Hepatocyte (in vitro differentiated cells): ENCODE data around the gene CCDC152. TPM values are rescaled to one million over a fixed set of nuclear protein-coding genes. Genes with fewer than 3 reads are reported as not detected.
A peak's percentile ranks its signal among the peaks of the same experiment; 100 is the strongest.
"Not testable (repeated sequence)": the region's sequence is repeated elsewhere in the genome, so short reads cannot be mapped to it uniquely, and the experiment has no call there.

Experiments used
- DNase-seq: peaks from one replicate; pipeline ENCODE4 v3.0.0-alpha.2; 2016; ENCODE audit warnings: low spot score
- H2AFZ ChIP-seq: fragments of 200-600 bp; sonication (generic); 2 replicates; pipeline ENCODE4 v1.6.0; 2016; ENCODE audit warnings: antibody characterized with exemption, mild to moderate bottlenecking
- H3K27ac ChIP-seq: fragments of 200-600 bp; sonication (generic); 2 replicates; pipeline ENCODE4 v1.5.1; 2016; ENCODE audit warnings: mild to moderate bottlenecking
- H3K27me3 ChIP-seq: fragments of 200-600 bp; sonication (generic); 2 replicates; pipeline ENCODE4 v1.6.1; 2016
- H3K36me3 ChIP-seq: fragments of 200-600 bp; sonication (generic); replicated peaks from 2 replicates; pipeline ENCODE4 v1.5.1; 2016; ENCODE audit warnings: low read depth; ENCODE audit not compliant: insufficient read depth
- H3K4me1 ChIP-seq: fragments of 200-600 bp; sonication (generic); 2 replicates; pipeline ENCODE4 v1.5.1; 2016; ENCODE audit warnings: mild to moderate bottlenecking, moderate library complexity; ENCODE audit not compliant: insufficient read depth
- H3K4me2 ChIP-seq: fragments of 200-600 bp; sonication (generic); 2 replicates; pipeline ENCODE4 v1.6.0; 2016
- H3K4me3 ChIP-seq: fragments of 200-600 bp; sonication (generic); 2 replicates; pipeline ENCODE4 v1.5.1; 2016; ENCODE audit warnings: mild to moderate bottlenecking
- H3K79me2 ChIP-seq: fragments of 200-600 bp; sonication (generic); 2 replicates; pipeline ENCODE4 v1.6.0; 2017; ENCODE audit warnings: mild to moderate bottlenecking
- H3K9me2 ChIP-seq: fragments of 200-600 bp; sonication (generic); replicated peaks from 2 replicates; pipeline ENCODE4 v1.6.0; 2017; ENCODE audit warnings: mild to moderate bottlenecking; ENCODE audit not compliant: insufficient read depth
- H3K9me3 ChIP-seq: fragments of 200-600 bp; sonication (generic); 2 replicates; pipeline ENCODE4 v1.5.1; 2016; ENCODE audit warnings: low read depth, mild to moderate bottlenecking
- H4K20me1 ChIP-seq: fragments of 200-600 bp; sonication (generic); 2 replicates; pipeline ENCODE4 v1.6.0; 2016; ENCODE audit warnings: mild to moderate bottlenecking; ENCODE audit not compliant: insufficient read depth, poor library complexity, severe bottlenecking
- EZH2 ChIP-seq: fragments of 200-600 bp; sonication (generic); IDR thresholded peaks from 2 replicates; pipeline ENCODE4 v1.6.1; 2016; ENCODE audit warnings: antibody characterized with exemption, mild to moderate bottlenecking, borderline replicate concordance
- EZH2phosphoT487 ChIP-seq: fragments of 200-600 bp; sonication (generic); IDR thresholded peaks from one replicate; pipeline ENCODE4 v1.6.1; 2018; ENCODE audit warnings: antibody characterized with exemption, mild to moderate bottlenecking, low read depth, moderate library complexity; ENCODE audit not compliant: unreplicated experiment, severe bottlenecking
- WGBS: methylation state at CpG from one replicate; pipeline ENCODE4 v1.1.6; 2016; ENCODE audit warnings: low lambda C conversion rate; ENCODE audit errors: missing lambda C conversion rate; 5-methylcytosine and 5-hydroxymethylcytosine counted together
- polyA plus RNA-seq: library from polyadenylated mRNA; unstranded; fragments of >200 nt; fragmentation: Nextera tagmentation; extraction: Ambion mirVana; gene quantifications from 2 replicates; pipeline ENCODE4 v1.2.1, GENCODE V29; 2016
- total RNA-seq: library from RNA; depleted of rRNA; stranded (reverse); fragments of >200 nt; gene quantifications from 2 replicates; pipeline ENCODE4 v1.2.3, GENCODE V29; 2014
- TF ChIP-seq, protein P1 (sequence below): fragments of 200-600 bp; sonication (generic); IDR thresholded peaks from 2 replicates; pipeline ENCODE4 v1.5.1; 2016; ENCODE audit warnings: antibody characterized with exemption, mild to moderate bottlenecking; ENCODE audit not compliant: poor library complexity

CCDC152 gene
- total and polyA plus RNA-seq, 2 experiments from 2014 or later, result 2.0 to 46.1 TPM

DNA sequence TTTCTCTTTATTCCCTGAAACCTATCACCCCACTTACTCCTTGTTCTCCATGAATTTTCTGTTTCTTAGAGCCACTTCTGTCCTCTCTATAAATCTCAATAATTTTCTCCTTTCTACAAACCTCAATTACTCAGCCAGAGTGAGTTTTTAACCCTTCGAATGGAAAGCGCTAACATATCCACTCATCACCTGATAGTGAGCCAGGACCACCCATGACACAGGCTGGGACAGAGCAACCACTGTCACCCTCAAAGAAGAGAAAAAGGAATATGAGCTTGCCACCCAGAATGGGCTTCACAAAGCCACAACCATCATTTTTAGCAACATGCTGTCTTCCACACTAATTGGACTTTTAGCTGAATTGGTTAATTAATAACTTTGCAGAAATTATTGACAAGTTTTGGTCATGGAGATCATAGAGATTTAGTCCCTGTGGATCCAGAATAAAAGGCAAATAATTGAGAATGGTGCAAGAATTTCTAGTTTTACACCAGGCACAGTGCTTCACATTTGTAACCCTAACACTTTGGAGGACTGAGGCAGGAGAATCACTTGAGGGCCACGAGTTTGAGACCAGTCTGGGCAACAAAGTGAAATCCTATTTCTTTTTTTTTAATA is 87.2 kb downstream of the CCDC152 start:
- H3K4me2 ChIP-seq, result peak overlapping the region; percentile 22
- H3K27me3 ChIP-seq, result no peaks in the 10 kb centered on the region
- peaks cover 33% of the 10 kb centered on the region for H3K4me1 ChIP-seq
- no peaks in the 10 kb centered on the region for H3K9me2 ChIP-seq
- peak overlapping the region; percentile 32 for H3K27ac ChIP-seq
- H3K36me3 ChIP-seq, result no peaks in the 10 kb centered on the region
- H2AFZ ChIP-seq, result no peak overlapping the region
- DNase-seq, result no peak
- H4K20me1 ChIP-seq, result no peaks in the 10 kb centered on the region
- TF ChIP-seq EZH2phosphoT487 (no peak), EZH2 (no peak)
- TF ChIP-seq, protein P1, sequence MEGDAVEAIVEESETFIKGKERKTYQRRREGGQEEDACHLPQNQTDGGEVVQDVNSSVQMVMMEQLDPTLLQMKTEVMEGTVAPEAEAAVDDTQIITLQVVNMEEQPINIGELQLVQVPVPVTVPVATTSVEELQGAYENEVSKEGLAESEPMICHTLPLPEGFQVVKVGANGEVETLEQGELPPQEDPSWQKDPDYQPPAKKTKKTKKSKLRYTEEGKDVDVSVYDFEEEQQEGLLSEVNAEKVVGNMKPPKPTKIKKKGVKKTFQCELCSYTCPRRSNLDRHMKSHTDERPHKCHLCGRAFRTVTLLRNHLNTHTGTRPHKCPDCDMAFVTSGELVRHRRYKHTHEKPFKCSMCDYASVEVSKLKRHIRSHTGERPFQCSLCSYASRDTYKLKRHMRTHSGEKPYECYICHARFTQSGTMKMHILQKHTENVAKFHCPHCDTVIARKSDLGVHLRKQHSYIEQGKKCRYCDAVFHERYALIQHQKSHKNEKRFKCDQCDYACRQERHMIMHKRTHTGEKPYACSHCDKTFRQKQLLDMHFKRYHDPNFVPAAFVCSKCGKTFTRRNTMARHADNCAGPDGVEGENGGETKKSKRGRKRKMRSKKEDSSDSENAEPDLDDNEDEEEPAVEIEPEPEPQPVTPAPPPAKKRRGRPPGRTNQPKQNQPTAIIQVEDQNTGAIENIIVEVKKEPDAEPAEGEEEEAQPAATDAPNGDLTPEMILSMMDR, result no peak
- WGBS, result 92% methylated on average over 3 of the region's 3 CpGs
- H3K9me3 ChIP-seq, result no peaks in the 10 kb centered on the region
- H3K79me2 ChIP-seq, result no peaks in the 10 kb centered on the region
- no peak overlapping the region for H3K4me3 ChIP-seq

DNA sequence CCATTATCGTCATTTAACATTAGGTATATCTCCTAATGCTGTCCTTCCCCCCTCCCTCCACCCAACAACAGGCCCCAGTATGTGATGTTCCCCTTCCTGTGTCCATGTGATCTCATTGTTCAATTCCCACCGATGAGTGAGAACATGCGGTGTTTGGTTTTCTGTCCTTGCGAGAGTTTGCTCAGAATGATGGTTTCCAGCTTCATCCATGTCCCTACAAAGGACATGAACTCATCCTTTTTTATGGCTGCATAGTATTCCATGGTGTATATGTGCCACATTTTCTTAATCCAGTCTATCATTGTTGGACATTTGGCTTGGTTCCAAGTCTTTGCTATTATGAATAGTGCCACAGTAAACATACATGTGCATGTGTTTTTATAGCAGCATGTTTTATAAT is 87.8 kb downstream of the CCDC152 start:
- H3K9me3 ChIP-seq, H4K20me1 ChIP-seq, H3K4me2 ChIP-seq, H3K79me2 ChIP-seq, H3K27me3 ChIP-seq, DNase-seq, H3K9me2 ChIP-seq, H3K4me3 ChIP-seq, H3K27ac ChIP-seq, H3K36me3 ChIP-seq, H2AFZ ChIP-seq: not testable (repeated sequence)
- H3K4me1 ChIP-seq, result peaks cover 33% of the 10 kb centered on the region
- 94% methylated on average over 4 of the region's 4 CpGs for WGBS

GRCh38 chr5:42848545-42848944 is 91.9 kb downstream of the CCDC152 start:
- no peaks in the 10 kb centered on the region for H3K9me3 ChIP-seq
- DNase-seq, result no peak
- TF ChIP-seq EZH2, result no peak
- TF ChIP-seq, protein P1, result no peak
- no peak for TF ChIP-seq EZH2phosphoT487
- H3K4me1 ChIP-seq, result peaks cover 14% of the 10 kb centered on the region
- no peaks in the 10 kb centered on the region for H3K36me3 ChIP-seq
- no peak overlapping the region for H3K4me3 ChIP-seq
- H2AFZ ChIP-seq, result no peak overlapping the region
- H3K27me3 ChIP-seq, result no peaks in the 10 kb centered on the region
- no peaks in the 10 kb centered on the region for H4K20me1 ChIP-seq
- no peak overlapping the region for H3K4me2 ChIP-seq
- no peaks in the 10 kb centered on the region for H3K9me2 ChIP-seq
- H3K27ac ChIP-seq, result no peak overlapping the region
- H3K79me2 ChIP-seq, result no peaks in the 10 kb centered on the region
- WGBS, result 98% methylated on average over 2 of the region's 2 CpGs

DNA sequence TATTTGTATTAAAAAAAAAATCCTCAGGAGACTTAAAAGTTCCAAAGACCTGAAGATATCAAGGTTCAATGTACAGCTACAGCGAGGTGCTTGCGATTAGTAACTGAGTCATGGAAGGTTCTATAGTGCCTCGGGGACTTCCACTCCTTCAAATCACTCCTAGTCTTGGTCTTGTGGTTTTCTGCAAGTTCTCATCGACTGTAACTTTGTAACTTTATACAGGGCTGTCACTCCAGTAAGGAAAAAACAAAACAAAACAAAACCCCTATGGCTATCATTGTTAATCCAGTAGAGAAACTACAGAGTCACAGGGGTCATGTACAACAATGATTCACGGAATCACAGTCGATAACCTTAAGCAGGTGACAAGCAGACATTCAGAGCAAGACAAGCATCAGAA is 94.9 kb downstream of the CCDC152 start:
- H3K4me2 ChIP-seq, result peak overlapping the region; percentile 56
- H3K27me3 ChIP-seq, result no peaks in the 10 kb centered on the region
- TF ChIP-seq EZH2, result no peak
- TF ChIP-seq, protein P1, result no peak
- no peak for TF ChIP-seq EZH2phosphoT487
- no peak overlapping the region for H3K4me3 ChIP-seq
- H3K9me3 ChIP-seq, result no peaks in the 10 kb centered on the region
- H4K20me1 ChIP-seq, result no peaks in the 10 kb centered on the region
- H3K27ac ChIP-seq, result peak overlapping the region; percentile 89
- H3K9me2 ChIP-seq, result no peaks in the 10 kb centered on the region
- no peaks in the 10 kb centered on the region for H3K36me3 ChIP-seq
- H3K79me2 ChIP-seq, result no peaks in the 10 kb centered on the region
- peaks cover 34% of the 10 kb centered on the region for H3K4me1 ChIP-seq
- no peak for DNase-seq
- no peak overlapping the region for H2AFZ ChIP-seq
- 51% methylated on average over 6 of the region's 6 CpGs for WGBS

Other genes starting within 250 kb of the CCDC152 start
- gene SELENOP, start 55.1 kb downstream of the CCDC152 start, total RNA-seq, result 5,946 and 6,524 TPM in 2 replicates
- gene SELENOP, start 55.1 kb downstream of the CCDC152 start, polyA plus RNA-seq, result 2,543 and 3,137 TPM in 2 replicates